ENCODE data around the gene SPTBN4. TPM values are rescaled to one million over a fixed set of nuclear protein-coding genes. Genes with fewer than 3 reads are reported as not detected.

Gene SPTBN4
- total and polyA plus RNA-seq, 2 donors (not counting 1 experiment from before 2014, with no cell fraction given), result 0.03 to 0.67 TPM

DNA sequence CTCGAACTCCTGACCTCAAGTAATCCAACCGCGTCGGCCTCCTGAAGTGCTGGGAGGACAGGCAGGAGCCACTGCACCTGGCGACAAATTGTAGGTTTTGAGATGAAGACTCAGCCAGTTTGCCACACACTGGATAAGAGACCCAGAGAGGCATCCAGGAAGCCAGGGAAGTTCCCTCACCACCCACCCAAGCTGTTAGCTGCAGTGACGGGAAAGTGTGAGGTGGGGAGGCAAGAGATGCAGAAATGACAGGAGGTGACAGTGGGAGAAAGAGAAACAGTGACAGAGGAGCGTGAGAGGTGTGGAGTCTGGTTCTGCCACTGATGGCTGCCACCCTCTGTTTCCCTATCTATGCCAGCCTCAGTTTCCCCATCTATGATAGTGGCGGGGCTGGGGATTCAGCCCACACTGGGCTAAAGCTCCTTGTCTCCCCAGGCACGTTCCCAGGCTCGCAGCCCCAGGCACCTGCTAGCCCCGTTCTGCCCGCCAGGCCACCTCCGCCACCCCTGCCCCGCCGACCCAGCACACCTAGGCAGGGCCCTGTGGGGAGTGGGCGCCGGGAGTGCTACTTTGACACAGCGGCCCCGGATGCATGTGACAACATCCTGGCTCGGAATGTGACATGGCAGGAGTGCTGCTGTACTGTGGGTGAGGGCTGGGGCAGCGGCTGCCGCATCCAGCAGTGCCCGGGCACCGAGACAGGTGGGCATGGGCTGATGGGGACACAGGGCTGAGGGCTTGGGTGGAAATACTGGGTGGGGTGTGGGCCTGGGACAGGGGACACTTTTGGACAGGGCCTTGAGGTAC, 155.4 kb downstream of the SPTBN4 start:
- no peak overlapping the region for H3K27ac ChIP-seq (ENCODE audit: low read length in 2 of 2)
- intact Hi-C loops (cut with micrococcal nuclease), result no loop called here
- H3K27me3 ChIP-seq (replicated peaks in 1 of 4; ENCODE audit: control extremely low read depth in 1 of 4, control insufficient read depth in 3 of 4, insufficient read depth in 4 of 4, low read length in 3 of 4), result no peaks in the 10 kb centered on the region
- no peaks in the 10 kb centered on the region for H3K9me3 ChIP-seq (ENCODE audit: control extremely low read depth in 1 of 3, control insufficient read depth in 2 of 3, insufficient read depth in 1 of 3, low read length in 2 of 3)
- Mint-ChIP-seq H3K27me3 (no peaks in the 10 kb centered on the region), H3K9me3 (ENCODE audit: insufficient read depth) (no peaks in the 10 kb centered on the region), H3K4me1 (peaks cover 2% of the 10 kb centered on the region), H3K4me3 (no peak overlapping the region), H3K27ac (no peak overlapping the region)
- no peak for ATAC-seq (ENCODE audit: low read depth)
- no peak overlapping the region for H2AFZ ChIP-seq (ENCODE audit: insufficient read depth, low read depth, low read length, poor library complexity, severe bottlenecking)
- peaks cover 0 to 26% of the 10 kb centered on the region in 2 experiments for H3K36me3 ChIP-seq (replicated peaks in 1 of 2; ENCODE audit: control extremely low read depth in 1 of 2, control insufficient read depth in 1 of 2, extremely low read depth in 1 of 2, insufficient read depth in 2 of 2, low read length in 1 of 2)
- TF ChIP-seq, protein P1, sequence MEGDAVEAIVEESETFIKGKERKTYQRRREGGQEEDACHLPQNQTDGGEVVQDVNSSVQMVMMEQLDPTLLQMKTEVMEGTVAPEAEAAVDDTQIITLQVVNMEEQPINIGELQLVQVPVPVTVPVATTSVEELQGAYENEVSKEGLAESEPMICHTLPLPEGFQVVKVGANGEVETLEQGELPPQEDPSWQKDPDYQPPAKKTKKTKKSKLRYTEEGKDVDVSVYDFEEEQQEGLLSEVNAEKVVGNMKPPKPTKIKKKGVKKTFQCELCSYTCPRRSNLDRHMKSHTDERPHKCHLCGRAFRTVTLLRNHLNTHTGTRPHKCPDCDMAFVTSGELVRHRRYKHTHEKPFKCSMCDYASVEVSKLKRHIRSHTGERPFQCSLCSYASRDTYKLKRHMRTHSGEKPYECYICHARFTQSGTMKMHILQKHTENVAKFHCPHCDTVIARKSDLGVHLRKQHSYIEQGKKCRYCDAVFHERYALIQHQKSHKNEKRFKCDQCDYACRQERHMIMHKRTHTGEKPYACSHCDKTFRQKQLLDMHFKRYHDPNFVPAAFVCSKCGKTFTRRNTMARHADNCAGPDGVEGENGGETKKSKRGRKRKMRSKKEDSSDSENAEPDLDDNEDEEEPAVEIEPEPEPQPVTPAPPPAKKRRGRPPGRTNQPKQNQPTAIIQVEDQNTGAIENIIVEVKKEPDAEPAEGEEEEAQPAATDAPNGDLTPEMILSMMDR (IDR thresholded peaks at IDR 0.05), result no peak
- TF ChIP-seq EZH2 (IDR thresholded peaks at IDR 0.05; ENCODE audit: borderline replicate concordance, insufficient read depth, low read depth, low read length, poor library complexity, severe bottlenecking), result no peak
- no peaks in the 10 kb centered on the region for H3K79me2 ChIP-seq (ENCODE audit: control insufficient read depth, insufficient read depth, low read length)
- no peaks in the 10 kb centered on the region for H4K20me1 ChIP-seq (ENCODE audit: control insufficient read depth, insufficient read depth, low read length, poor library complexity, severe bottlenecking)
- CTCF ChIA-PET, result interaction anchor here (2.6 kb wide), 1 partner anchor 12 kb away, joined by 13 read pairs; no protein-coding TSS in a partner anchor
- POLR2A ChIA-PET, result no interaction called here
- no peak overlapping the region for H3K9ac ChIP-seq (ENCODE audit: low read length)
- DNase-seq, result no peak
- no peaks in the 10 kb centered on the region for H3K4me1 ChIP-seq (ENCODE audit: control insufficient read depth in 2 of 2, insufficient read depth in 2 of 2, low read length in 2 of 2)
- H3K4me3 ChIP-seq (ENCODE audit: control extremely low read depth in 1 of 5, extremely low read depth in 1 of 5, insufficient read depth in 1 of 5, low read depth in 2 of 5, low read length in 4 of 5), result no peak overlapping the region
- 95% methylated on average over 22 of the region's 24 CpGs for WGBS (ENCODE audit: insufficient coverage)
- no peak overlapping the region for H3K4me2 ChIP-seq (replicated peaks; ENCODE audit: low read depth, low read length, poor library complexity, severe bottlenecking)

DNA sequence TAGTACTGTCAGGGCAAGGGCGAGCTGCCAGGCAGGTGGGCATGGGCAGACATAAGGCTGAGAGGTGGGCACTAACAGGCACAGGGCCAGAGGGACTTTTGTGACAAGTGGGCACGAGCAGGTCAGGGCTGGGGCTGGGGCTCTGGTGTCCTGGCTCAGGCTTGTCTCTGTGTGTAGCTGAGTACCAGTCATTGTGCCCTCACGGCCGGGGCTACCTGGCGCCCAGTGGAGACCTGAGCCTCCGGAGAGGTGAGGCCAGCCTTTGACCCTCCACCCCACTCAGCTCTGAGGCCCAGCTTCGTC, 155.9 kb downstream of the SPTBN4 start:
- intact Hi-C loops (cut with micrococcal nuclease), result no loop called here

More for the DNA sequence above, 155.9 kb downstream of the SPTBN4 start:
- Histone ChIP-seq H3K4me2 (replicated peaks; ENCODE audit: low read depth, low read length, poor library complexity, severe bottlenecking) (no peak overlapping the region), H3K27me3 (replicated peaks in 1 of 4; ENCODE audit: control extremely low read depth in 1 of 4, control insufficient read depth in 3 of 4, insufficient read depth in 4 of 4, low read length in 3 of 4) (no peaks in the 10 kb centered on the region), H3K36me3 (replicated peaks in 1 of 2; ENCODE audit: control extremely low read depth in 1 of 2, control insufficient read depth in 1 of 2, extremely low read depth in 1 of 2, insufficient read depth in 2 of 2, low read length in 1 of 2) (peaks cover 0 to 26% of the 10 kb centered on the region in 2 experiments), H4K20me1 (ENCODE audit: control insufficient read depth, insufficient read depth, low read length, poor library complexity, severe bottlenecking) (no peaks in the 10 kb centered on the region), H3K27ac (ENCODE audit: low read length in 2 of 2) (no peak overlapping the region), H3K9me3 (ENCODE audit: control extremely low read depth in 1 of 3, control insufficient read depth in 2 of 3, insufficient read depth in 1 of 3, low read length in 2 of 3) (peaks cover 0 to 4% (median 0%) of the 10 kb centered on the region in 3 donors), H3K79me2 (ENCODE audit: control insufficient read depth, insufficient read depth, low read length) (no peaks in the 10 kb centered on the region), H2AFZ (ENCODE audit: insufficient read depth, low read depth, low read length, poor library complexity, severe bottlenecking) (no peak overlapping the region), H3K4me1 (ENCODE audit: control insufficient read depth in 2 of 2, insufficient read depth in 2 of 2, low read length in 2 of 2) (no peaks in the 10 kb centered on the region), H3K4me3 (ENCODE audit: control extremely low read depth in 1 of 5, extremely low read depth in 1 of 5, insufficient read depth in 1 of 5, low read depth in 2 of 5, low read length in 4 of 5) (no peak overlapping the region), H3K9ac (ENCODE audit: low read length) (no peak overlapping the region)
- WGBS (ENCODE audit: insufficient coverage), result 95% methylated on average over 6 of the region's 7 CpGs
- H3K27ac Mint-ChIP-seq, result no peak overlapping the region
- no peaks in the 10 kb centered on the region for H3K27me3 Mint-ChIP-seq
- ChIA-PET POLR2A (no interaction called here), CTCF (interaction anchor here (2.6 kb wide), 1 partner anchor 12 kb away, joined by 13 read pairs; no protein-coding TSS in a partner anchor)
- no peak for TF ChIP-seq EZH2 (IDR thresholded peaks at IDR 0.05; ENCODE audit: borderline replicate concordance, insufficient read depth, low read depth, low read length, poor library complexity, severe bottlenecking)
- TF ChIP-seq, protein P1 (IDR thresholded peaks at IDR 0.05), result no peak
- ATAC-seq (ENCODE audit: low read depth) (no peak), DNase-seq (no peak)
- peaks cover 2% of the 10 kb centered on the region for H3K4me1 Mint-ChIP-seq
- no peak overlapping the region for H3K4me3 Mint-ChIP-seq
- H3K9me3 Mint-ChIP-seq (ENCODE audit: insufficient read depth), result no peaks in the 10 kb centered on the region

All from B cell (primary cell).